BJ (cell line): ENCODE data around the gene CLIC5. TPM values are rescaled to one million over a fixed set of nuclear protein-coding genes. Genes with fewer than 3 reads are reported as not detected.

ENCODE experiments used
- CTCF ChIA-PET: fragments of 350-600 bp; formaldehyde crosslinking; extraction: SDS; loops from one replicate; lab custom pipeline; 2021; ENCODE audit warnings: antibody characterized with exemption, inconsistent platforms; lab: Yijun Ruan, JAX
- POLR2A ChIA-PET: fragments of 300-600 bp; sonication (Branson Sonifier 250); formaldehyde crosslinking; extraction: SDS; loops from one replicate; lab custom pipeline; 2021; ENCODE audit warnings: antibody characterized with exemption; lab: Charles Lee
- DNase-seq: peaks from one replicate; pipeline ENCODE4 v3.0.0-alpha.2; 2011; ENCODE audit warnings: low read depth
- H3K27me3 ChIP-seq: 2 replicates; pipeline ENCODE4 v1.6.0; 2011; ENCODE audit warnings: low read length; ENCODE audit not compliant: control insufficient read depth, insufficient read depth
- H3K36me3 ChIP-seq: 2 replicates; pipeline ENCODE4 v1.5.1; 2011; ENCODE audit warnings: low read length; ENCODE audit not compliant: control insufficient read depth, insufficient read depth
- H3K4me3 ChIP-seq: 2 replicates; pipeline ENCODE4 v1.5.1; 2011; ENCODE audit warnings: low read depth, mild to moderate bottlenecking, control low read depth, low read length
- CTCF ChIP-seq: IDR thresholded peaks from 2 replicates; pipeline ENCODE4 v1.5.1; 2011; ENCODE audit warnings: low read depth, mild to moderate bottlenecking, control low read depth, inconsistent platforms, low read length, moderate library complexity; ENCODE audit not compliant: insufficient read depth
- polyA plus RNA-seq: library from polyadenylated mRNA; depleted of rRNA; stranded (reverse); fragments of >200 nt; gene quantifications from 2 replicates; pipeline ENCODE4 v1.2.3, GENCODE V29; 2011

The CLIC5 gene
- polyA plus RNA-seq, 1 experiment, result not detected

GRCh38 chr6:45987856-45988255 lies 27.8 kb downstream of the CLIC5 start:
- CTCF ChIA-PET, result no interaction called here
- POLR2A ChIA-PET, result no interaction called here
- no peak for TF ChIP-seq CTCF

GRCh38 chr6:45986746-45987274 lies 28.9 kb downstream of the CLIC5 start:
- Histone ChIP-seq H3K4me3 (no peak overlapping the region), H3K36me3 (no peaks in the 10 kb centered on the region), H3K27me3 (no peaks in the 10 kb centered on the region; the same call in none of the 2 replicates)
- no peak for DNase-seq
- no peak for TF ChIP-seq CTCF
- ChIA-PET CTCF (no interaction called here), POLR2A (no interaction called here)

More at GRCh38 chr6:45987856-45988255, 27.8 kb downstream of the CLIC5 start:
- no peak for DNase-seq
- Histone ChIP-seq H3K4me3 (no peak overlapping the region), H3K36me3 (no peaks in the 10 kb centered on the region), H3K27me3 (no peaks in the 10 kb centered on the region; the same call in none of the 2 replicates)

GRCh38 chr6:45984788-45985425 lies 30.8 kb downstream of the CLIC5 start:
- DNase-seq, result no peak
- ChIA-PET POLR2A (no interaction called here), CTCF (no interaction called here)

GRCh38 chr6:45984347-45984746 lies 31.3 kb downstream of the CLIC5 start:
- no peak for TF ChIP-seq CTCF
- ChIA-PET CTCF (no interaction called here), POLR2A (no interaction called here)
- H3K27me3 ChIP-seq, result no peaks in the 10 kb centered on the region; the same call in 1 of the 2 replicates
- no peak overlapping the region for H3K4me3 ChIP-seq
- no peaks in the 10 kb centered on the region for H3K36me3 ChIP-seq
- no peak for DNase-seq

More at GRCh38 chr6:45984788-45985425, 30.8 kb downstream of the CLIC5 start:
- Histone ChIP-seq H3K36me3 (no peaks in the 10 kb centered on the region), H3K4me3 (no peak overlapping the region), H3K27me3 (no peaks in the 10 kb centered on the region; the same call in 1 of the 2 replicates)
- TF ChIP-seq CTCF, result no peak

GRCh38 chr6:45983062-45983461 lies 32.6 kb downstream of the CLIC5 start:
- H3K36me3 ChIP-seq, result no peaks in the 10 kb centered on the region
- no peaks in the 10 kb centered on the region; the same call in 1 of the 2 replicates for H3K27me3 ChIP-seq
- POLR2A ChIA-PET, result no interaction called here
- CTCF ChIA-PET, result no interaction called here
- no peak overlapping the region for H3K4me3 ChIP-seq
- no peak for DNase-seq
- no peak for TF ChIP-seq CTCF
